NCI-H1694 (cell line): ENCODE results near the gene RBM26.

Experiments
- DNase-seq: peaks from one replicate; lab custom pipeline; 2025; lab: John Stamatoyannopoulos, UW

The RBM26 gene

GRCh38 chr13:79405831-79406596 lies at the start of gene RBM26:
Gene RBM26 (minus strand): TSS chr13:79406255. CDS start chr13:79405774, 481 bp downstream.
- peak; percentile 93 for DNase-seq

GRCh38 chr13:79455331-79455730 lies 49.3 kb upstream of the RBM26 start:
- DNase-seq = no peak

- DNase-seq = no peak
Measured at GRCh38 chr13:79452239-79452913, 46.3 kb upstream of the RBM26 start.

- DNase-seq = no peak
Measured at GRCh38 chr13:79451500-79451962, 45.5 kb upstream of the RBM26 start.

- DNase-seq = no peak
Measured at GRCh38 chr13:79450110-79450509, 44.1 kb upstream of the RBM26 start.

- no peak for DNase-seq
Measured at GRCh38 chr13:79448413-79448812, 42.4 kb upstream of the RBM26 start.

GRCh38 chr13:79447741-79448140 lies 41.7 kb upstream of the RBM26 start:
- no peak for DNase-seq

GRCh38 chr13:79447141-79447540 lies 41.1 kb upstream of the RBM26 start:
- no peak for DNase-seq

GRCh38 chr13:79445968-79446645 lies 40.1 kb upstream of the RBM26 start:
- no peak for DNase-seq

GRCh38 chr13:79442706-79443105 lies 36.7 kb upstream of the RBM26 start:
- DNase-seq = no peak

- no peak for DNase-seq
Measured at GRCh38 chr13:79442221-79442620, 36.2 kb upstream of the RBM26 start.

GRCh38 chr13:79440958-79441528 lies 35.0 kb upstream of the RBM26 start:
- DNase-seq = no peak

- no peak for DNase-seq
Measured at GRCh38 chr13:79439275-79439674, 33.2 kb upstream of the RBM26 start.

GRCh38 chr13:79435561-79435990 lies 29.5 kb upstream of the RBM26 start:
- no peak for DNase-seq

- peak; percentile 18 for DNase-seq
Measured at GRCh38 chr13:79434556-79434955, 28.5 kb upstream of the RBM26 start.

GRCh38 chr13:79432992-79433391 lies 26.9 kb upstream of the RBM26 start:
- no peak for DNase-seq

- DNase-seq = no peak
Measured at GRCh38 chr13:79432086-79432485, 26.0 kb upstream of the RBM26 start.

- no peak for DNase-seq
Measured at GRCh38 chr13:79429309-79429708, 23.3 kb upstream of the RBM26 start.

GRCh38 chr13:79427883-79428282 lies 21.8 kb upstream of the RBM26 start:
- DNase-seq = no peak

- no peak for DNase-seq
Measured at GRCh38 chr13:79427265-79427664, 21.2 kb upstream of the RBM26 start.

GRCh38 chr13:79423801-79424642 lies 18.0 kb upstream of the RBM26 start:
- no peak for DNase-seq

GRCh38 chr13:79423340-79423739 lies 17.3 kb upstream of the RBM26 start:
- DNase-seq = no peak
